Mucosa of rectum (tissue), 2 donors: Measurements from ENCODE around the gene C3.

Experiments used
- H3K27ac ChIP-seq, 2 donors: one replicate each; pipeline ENCODE4 v1.7.0; 2013; ENCODE audit warnings: inconsistent platforms in 2 of 2, low read depth in 2 of 2, low read length in 2 of 2
- H3K27me3 ChIP-seq, 2 donors: one replicate each; pipeline ENCODE4 v1.7.0; 2013; ENCODE audit warnings: low read length in 2 of 2; ENCODE audit not compliant: control insufficient read depth in 2 of 2, insufficient read depth in 2 of 2
- H3K36me3 ChIP-seq, 2 donors: one replicate each; pipeline ENCODE4 v1.7.0; 2013; ENCODE audit warnings: low read length in 2 of 2; ENCODE audit not compliant: control insufficient read depth in 2 of 2, insufficient read depth in 2 of 2
- H3K4me1 ChIP-seq, 2 donors: one replicate each; pipeline ENCODE4 v1.7.0; 2013; ENCODE audit warnings: low read length in 2 of 2, mild to moderate bottlenecking in 1 of 2; ENCODE audit not compliant: control insufficient read depth in 2 of 2, insufficient read depth in 2 of 2
- H3K4me3 ChIP-seq, 2 donors: one replicate each; pipeline ENCODE4 v1.7.0; 2013; ENCODE audit warnings: low read length in 2 of 2
- H3K9ac ChIP-seq, 2 donors: one replicate each; pipeline ENCODE4 v1.7.0; 2013; ENCODE audit warnings: low read length in 2 of 2, low read depth in 1 of 2, mild to moderate bottlenecking in 1 of 2
- H3K9me3 ChIP-seq, 2 donors: one replicate each; pipeline ENCODE4 v1.7.0; 2013; ENCODE audit warnings: low read length in 2 of 2; ENCODE audit not compliant: control insufficient read depth in 2 of 2
- donor health status: healthy.
- donor health status: Normal muscosa, but diverticular disease.

C3 gene

GRCh38 chr19:6721773-6722172 lies 1.3 kb upstream of the C3 start:
- no peak overlapping the region for H3K4me3 ChIP-seq
- no peaks in the 10 kb centered on the region for H3K36me3 ChIP-seq
- H3K4me1 ChIP-seq, result no peaks in the 10 kb centered on the region
- no peaks in the 10 kb centered on the region for H3K27me3 ChIP-seq
- no peak overlapping the region for H3K27ac ChIP-seq
- no peaks in the 10 kb centered on the region for H3K9me3 ChIP-seq
- H3K9ac ChIP-seq, result no peak overlapping the region

- H3K36me3 ChIP-seq, result no peaks in the 10 kb centered on the region
- no peak overlapping the region for H3K27ac ChIP-seq
- no peaks in the 10 kb centered on the region for H3K4me1 ChIP-seq
These were observed 656 bp upstream of the C3 start for GRCh38 chr19:6721138-6721474.

GRCh38 chr19:6719992-6720368 lies 470 bp downstream of the C3 start:
- Histone ChIP-seq H3K36me3 (no peaks in the 10 kb centered on the region), H3K9ac (no peak overlapping the region), H3K27me3 (no peaks in the 10 kb centered on the region), H3K4me1 (no peaks in the 10 kb centered on the region), H3K27ac (no peak overlapping the region), H3K4me3 (no peak overlapping the region), H3K9me3 (no peaks in the 10 kb centered on the region)

More at GRCh38 chr19:6721138-6721474, 656 bp upstream of the C3 start:
- Histone ChIP-seq H3K9ac (no peak overlapping the region), H3K9me3 (no peaks in the 10 kb centered on the region), H3K27me3 (no peaks in the 10 kb centered on the region), H3K4me3 (no peak overlapping the region)

- no peaks in the 10 kb centered on the region for H3K4me1 ChIP-seq
- no peaks in the 10 kb centered on the region for H3K9me3 ChIP-seq
- H3K27ac ChIP-seq, result no peak overlapping the region
- H3K4me3 ChIP-seq, result peak overlapping the region in 1 of 2 donors; percentile 13
- no peaks in the 10 kb centered on the region for H3K36me3 ChIP-seq
- H3K27me3 ChIP-seq, result no peaks in the 10 kb centered on the region
- no peak overlapping the region for H3K9ac ChIP-seq
These were observed 949 bp downstream of the C3 start for GRCh38 chr19:6719540-6719861.

- no peaks in the 10 kb centered on the region for H3K36me3 ChIP-seq
- H3K9ac ChIP-seq, result no peak overlapping the region
- H3K4me1 ChIP-seq, result no peaks in the 10 kb centered on the region
- H3K27ac ChIP-seq, result no peak overlapping the region
- H3K27me3 ChIP-seq, result no peaks in the 10 kb centered on the region
- no peaks in the 10 kb centered on the region for H3K9me3 ChIP-seq
- peak overlapping the region in 1 of 2 donors; percentile 13 for H3K4me3 ChIP-seq
These were observed 1.5 kb downstream of the C3 start for GRCh38 chr19:6718741-6719539.

GRCh38 chr19:6718111-6718740 lies 2.2 kb downstream of the C3 start:
- Histone ChIP-seq H3K4me1 (no peaks in the 10 kb centered on the region), H3K27me3 (no peaks in the 10 kb centered on the region), H3K9me3 (no peaks in the 10 kb centered on the region), H3K36me3 (no peaks in the 10 kb centered on the region), H3K27ac (no peak overlapping the region), H3K4me3 (no peak overlapping the region), H3K9ac (no peak overlapping the region)

- Histone ChIP-seq H3K4me3 (no peak overlapping the region), H3K36me3 (no peaks in the 10 kb centered on the region), H3K4me1 (no peaks in the 10 kb centered on the region), H3K9me3 (no peaks in the 10 kb centered on the region), H3K27ac (no peak overlapping the region), H3K27me3 (no peaks in the 10 kb centered on the region), H3K9ac (no peak overlapping the region)
These were observed 2.9 kb downstream of the C3 start for GRCh38 chr19:6717441-6717971.

GRCh38 chr19:6717036-6717435 lies 3.4 kb downstream of the C3 start:
- H3K4me3 ChIP-seq, result no peak overlapping the region
- H3K4me1 ChIP-seq, result no peaks in the 10 kb centered on the region
- H3K36me3 ChIP-seq, result no peaks in the 10 kb centered on the region
- H3K9me3 ChIP-seq, result no peaks in the 10 kb centered on the region
- H3K27ac ChIP-seq, result no peak overlapping the region
- H3K9ac ChIP-seq, result no peak overlapping the region
- no peaks in the 10 kb centered on the region for H3K27me3 ChIP-seq

- no peaks in the 10 kb centered on the region for H3K36me3 ChIP-seq
- H3K4me3 ChIP-seq, result no peak overlapping the region
- H3K9me3 ChIP-seq, result no peaks in the 10 kb centered on the region
- H3K27me3 ChIP-seq, result peaks cover 0 to 2% of the 10 kb centered on the region in 2 donors
- H3K9ac ChIP-seq, result no peak overlapping the region
- no peaks in the 10 kb centered on the region for H3K4me1 ChIP-seq
- H3K27ac ChIP-seq, result no peak overlapping the region
These were observed 3.9 kb downstream of the C3 start for GRCh38 chr19:6716610-6716970.

- no peak overlapping the region for H3K9ac ChIP-seq
- no peak overlapping the region for H3K4me3 ChIP-seq
- no peaks in the 10 kb centered on the region for H3K9me3 ChIP-seq
- H3K27me3 ChIP-seq, result peaks cover 0 to 8% of the 10 kb centered on the region in 2 donors
- H3K27ac ChIP-seq, result no peak overlapping the region
- no peaks in the 10 kb centered on the region for H3K36me3 ChIP-seq
- H3K4me1 ChIP-seq, result no peaks in the 10 kb centered on the region
These were observed 5.5 kb downstream of the C3 start for GRCh38 chr19:6714749-6715555.
